Inferior parietal cortex (tissue), 1 donor: ENCODE data around the gene CRPPA.

Source experiments
- DNase-seq: peaks from one replicate; pipeline ENCODE4 v3.0.0-alpha.2; 2016; ENCODE audit errors: extremely low spot score

Gene CRPPA

GRCh38 chr7:16423761-16424160, 2.4 kb upstream of the CRPPA start:
- no peak for DNase-seq

- DNase-seq: no peak
Measured at GRCh38 chr7:16422917-16423316, 1.6 kb upstream of the CRPPA start.

GRCh38 chr7:16422103-16422435, 731 bp upstream of the CRPPA start:
- no peak for DNase-seq

- DNase-seq: peak; percentile 94
Measured at GRCh38 chr7:16420649-16421332, 547 bp downstream of the CRPPA start.

GRCh38 chr7:16420329-16420648, 1.0 kb downstream of the CRPPA start:
- DNase-seq: no peak

GRCh38 chr7:16419859-16420258, 1.5 kb downstream of the CRPPA start:
- DNase-seq: no peak

GRCh38 chr7:16419126-16419525, 2.2 kb downstream of the CRPPA start:
- no peak for DNase-seq

GRCh38 chr7:16417906-16418305, 3.4 kb downstream of the CRPPA start:
- DNase-seq: no peak

GRCh38 chr7:16416289-16417282, 4.8 kb downstream of the CRPPA start:
- DNase-seq: no peak

GRCh38 chr7:16412274-16413254, 8.8 kb downstream of the CRPPA start:
- no peak for DNase-seq

- no peak for DNase-seq
Measured at GRCh38 chr7:16411391-16411790, 9.9 kb downstream of the CRPPA start.

GRCh38 chr7:16409777-16410176, 11.6 kb downstream of the CRPPA start:
- DNase-seq: no peak

- DNase-seq: no peak
Measured at GRCh38 chr7:16404636-16405035, 16.7 kb downstream of the CRPPA start.

- no peak for DNase-seq
Measured at GRCh38 chr7:16403475-16403874, 17.9 kb downstream of the CRPPA start.

- no peak for DNase-seq
Measured at GRCh38 chr7:16402940-16403339, 18.4 kb downstream of the CRPPA start.

GRCh38 chr7:16402091-16402490, 19.2 kb downstream of the CRPPA start:
- DNase-seq: no peak

GRCh38 chr7:16400893-16401275, 20.5 kb downstream of the CRPPA start:
- DNase-seq: no peak

- no peak for DNase-seq
Measured at GRCh38 chr7:16399916-16400892, 21.1 kb downstream of the CRPPA start.

GRCh38 chr7:16399265-16399831, 22.0 kb downstream of the CRPPA start:
- no peak for DNase-seq
